Uterus (tissue), 4 donors: ENCODE results near the gene UBAP2. TPM values are rescaled to one million over a fixed set of nuclear protein-coding genes. Genes with fewer than 3 reads are reported as not detected.

ENCODE experiments used
- DNase-seq, 2 donors: peaks; one replicate each; pipeline ENCODE4 v3.0.0-alpha.2; 2019 to 2020
- H3K27ac ChIP-seq, 2 donors: fragments of 200-600 bp; sonication (generic); 1 replicate in 1 of 2; 2 replicates in 1 of 2; pipeline ENCODE4 v1.5.1; 2016 to 2018
- H3K27me3 ChIP-seq, 2 donors: fragments of 200-600 bp; sonication (generic); one replicate each; pipeline ENCODE4 v1.5.1; 2018 to 2019; ENCODE audit warnings: control low read depth in 1 of 2
- H3K36me3 ChIP-seq, 2 donors: fragments of 200-600 bp; sonication (generic); one replicate each; pipeline ENCODE4 v1.5.1; 2019; ENCODE audit warnings: control low read depth in 1 of 2
- H3K4me1 ChIP-seq, 2 donors: fragments of 200-600 bp; sonication (generic); one replicate each; pipeline ENCODE4 v1.5.1; 2018 to 2019; ENCODE audit warnings: control low read depth in 1 of 2
- H3K4me3 ChIP-seq, 2 donors: fragments of 200-600 bp; sonication (generic); 1 replicate in 1 of 2; 2 replicates in 1 of 2; pipeline ENCODE4 v1.5.1; 2018 to 2019; ENCODE audit warnings: mild to moderate bottlenecking in 1 of 2
- H3K9me3 ChIP-seq, 2 donors: fragments of 200-600 bp; sonication (generic); one replicate each; pipeline ENCODE4 v1.5.1; 2019; ENCODE audit warnings: control low read depth in 1 of 2
- POLR2A ChIP-seq, 2 donors: fragments of 450-650 bp; IDR thresholded peaks; one replicate each; pipeline ENCODE4 v1.6.1; 2016; ENCODE audit warnings: antibody characterized with exemption in 2 of 2, mild to moderate bottlenecking in 1 of 2, moderate library complexity in 1 of 2
- intact Hi-C: fragments of 100-400 bp; cut with DNase I; formaldehyde crosslinking; loops from one replicate; pipeline ENCODE4 v1.15.1; 2023; ENCODE audit warnings: low total_unique reads
- total RNA-seq, 4 donors: library from RNA; depleted of rRNA in 3 of 4; stranded (reverse); fragments of >200 nt in 3 of 4; gene quantifications; one replicate each; pipeline versions ENCODE4 v1.1.0 to v1.2.4, GENCODE V29; 2014 to 2023
- TF ChIP-seq, protein P1 (sequence below), 4 experiments: fragments of 200-600 bp in 2 of 4; fragments of 450-650 bp in 2 of 4; sonication (generic) in 2 of 4; IDR thresholded peaks; one replicate each; pipeline ENCODE4 v1.5.1; 2016 to 2019; ENCODE audit warnings: antibody characterized with exemption in 4 of 4, mild to moderate bottlenecking in 2 of 4, moderate library complexity in 1 of 4
- donor health status: DM: yes; HTN: yes; CAD: no.

Gene UBAP2
- total RNA-seq, 4 donors from 2014 or later: 9.2 to 110 (median 51.3) TPM

DNA sequence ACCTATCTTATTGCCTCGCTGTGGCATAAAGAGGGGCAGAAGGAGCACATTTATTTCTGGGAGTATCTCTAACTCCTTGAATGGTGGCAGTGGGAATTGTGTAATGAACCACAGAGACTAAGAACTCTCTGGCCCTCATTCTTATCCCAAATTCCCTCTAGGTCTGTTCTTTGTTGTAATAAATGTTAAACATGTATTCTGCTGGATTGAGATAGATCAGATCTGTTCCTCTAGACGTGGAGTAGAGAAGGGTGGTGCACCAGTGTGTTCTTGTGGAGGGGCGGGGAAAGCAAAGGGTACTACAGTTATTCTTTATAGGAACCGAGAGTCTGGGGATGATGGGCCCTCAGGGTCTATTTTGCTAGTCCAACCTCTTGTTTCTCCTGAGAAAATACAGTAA, 141.3 kb downstream of the UBAP2 start:
- DNase-seq: no peak
- Histone ChIP-seq H3K27me3 (no peaks in the 10 kb centered on the region), H3K9me3 (no peaks in the 10 kb centered on the region), H3K27ac (no peak overlapping the region), H3K4me1 (peaks cover 0 to 3% of the 10 kb centered on the region in 2 donors), H3K4me3 (no peak overlapping the region), H3K36me3 (no peaks in the 10 kb centered on the region)
- intact Hi-C loops: no loop called here
- TF ChIP-seq, protein P1, sequence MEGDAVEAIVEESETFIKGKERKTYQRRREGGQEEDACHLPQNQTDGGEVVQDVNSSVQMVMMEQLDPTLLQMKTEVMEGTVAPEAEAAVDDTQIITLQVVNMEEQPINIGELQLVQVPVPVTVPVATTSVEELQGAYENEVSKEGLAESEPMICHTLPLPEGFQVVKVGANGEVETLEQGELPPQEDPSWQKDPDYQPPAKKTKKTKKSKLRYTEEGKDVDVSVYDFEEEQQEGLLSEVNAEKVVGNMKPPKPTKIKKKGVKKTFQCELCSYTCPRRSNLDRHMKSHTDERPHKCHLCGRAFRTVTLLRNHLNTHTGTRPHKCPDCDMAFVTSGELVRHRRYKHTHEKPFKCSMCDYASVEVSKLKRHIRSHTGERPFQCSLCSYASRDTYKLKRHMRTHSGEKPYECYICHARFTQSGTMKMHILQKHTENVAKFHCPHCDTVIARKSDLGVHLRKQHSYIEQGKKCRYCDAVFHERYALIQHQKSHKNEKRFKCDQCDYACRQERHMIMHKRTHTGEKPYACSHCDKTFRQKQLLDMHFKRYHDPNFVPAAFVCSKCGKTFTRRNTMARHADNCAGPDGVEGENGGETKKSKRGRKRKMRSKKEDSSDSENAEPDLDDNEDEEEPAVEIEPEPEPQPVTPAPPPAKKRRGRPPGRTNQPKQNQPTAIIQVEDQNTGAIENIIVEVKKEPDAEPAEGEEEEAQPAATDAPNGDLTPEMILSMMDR (IDR thresholded peaks at IDR 0.05): no peak
- no peak for TF ChIP-seq POLR2A (IDR thresholded peaks at IDR 0.05)

- no peak overlapping the region for H3K27ac ChIP-seq
- no peak for DNase-seq
- TF ChIP-seq POLR2A (IDR thresholded peaks at IDR 0.05): no peak
- TF ChIP-seq, protein P1 (IDR thresholded peaks at IDR 0.05): no peak
- no peak overlapping the region for H3K4me3 ChIP-seq
- H3K4me1 ChIP-seq: peaks cover 0 to 3% of the 10 kb centered on the region in 2 donors
- no peaks in the 10 kb centered on the region for H3K36me3 ChIP-seq
- intact Hi-C loops: no loop called here
- H3K27me3 ChIP-seq: no peaks in the 10 kb centered on the region
- no peaks in the 10 kb centered on the region for H3K9me3 ChIP-seq
These were observed 141.9 kb downstream of the UBAP2 start for GRCh38 chr9:33906769-33907168.

- Histone ChIP-seq H3K27ac (no peak overlapping the region), H3K27me3 (no peaks in the 10 kb centered on the region), H3K9me3 (no peaks in the 10 kb centered on the region), H3K4me1 (peaks cover 0 to 3% of the 10 kb centered on the region in 2 donors), H3K4me3 (no peak overlapping the region), H3K36me3 (no peaks in the 10 kb centered on the region)
- TF ChIP-seq, protein P1 (IDR thresholded peaks at IDR 0.05): no peak
- no peak for TF ChIP-seq POLR2A (IDR thresholded peaks at IDR 0.05)
- no peak for DNase-seq
- intact Hi-C loops: no loop called here
These were observed 143.6 kb downstream of the UBAP2 start for GRCh38 chr9:33905137-33905536.

DNA sequence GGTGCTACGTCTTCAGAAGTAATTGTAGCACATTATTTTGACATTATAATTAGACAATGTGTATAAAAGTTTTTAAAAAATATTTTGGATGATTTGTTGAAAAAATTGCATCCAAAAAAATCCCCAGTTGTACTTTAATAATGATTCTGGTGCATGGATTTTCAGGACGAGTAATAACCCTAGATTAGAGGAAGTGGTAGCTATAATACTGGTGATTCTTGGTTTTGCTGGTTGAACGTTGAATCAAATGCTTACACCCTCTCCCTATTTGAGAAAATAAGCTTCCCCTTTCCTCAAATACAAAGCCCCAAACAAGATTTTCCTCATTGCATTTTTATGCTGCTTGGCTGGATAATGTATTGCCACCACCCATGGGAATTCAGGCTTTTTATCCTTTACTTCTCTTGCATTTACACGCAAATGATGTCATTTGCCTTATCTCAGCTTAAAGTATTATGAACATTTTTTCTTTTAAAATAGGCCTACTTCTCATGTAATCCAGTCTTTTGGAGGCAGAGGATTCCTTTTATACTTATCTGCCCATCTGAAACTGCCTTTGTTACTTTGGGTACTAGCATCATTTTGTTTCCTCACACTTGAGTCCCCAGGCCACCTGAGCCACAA, 145.4 kb downstream of the UBAP2 start:
- H3K36me3 ChIP-seq: no peaks in the 10 kb centered on the region
- H3K4me1 ChIP-seq: no peaks in the 10 kb centered on the region
- TF ChIP-seq, protein P1 (IDR thresholded peaks at IDR 0.05): no peak
- no peak for TF ChIP-seq POLR2A (IDR thresholded peaks at IDR 0.05)
- no peak overlapping the region for H3K4me3 ChIP-seq
- no peaks in the 10 kb centered on the region for H3K27me3 ChIP-seq
- DNase-seq: no peak
- H3K27ac ChIP-seq: no peak overlapping the region
- H3K9me3 ChIP-seq: no peaks in the 10 kb centered on the region
- intact Hi-C loops: no loop called here

GRCh38 chr9:33894316-33894715, 154.4 kb downstream of the UBAP2 start:
- no peak for DNase-seq
- H3K27me3 ChIP-seq: no peaks in the 10 kb centered on the region
- H3K9me3 ChIP-seq: no peaks in the 10 kb centered on the region
- H3K27ac ChIP-seq: no peak overlapping the region
- no peaks in the 10 kb centered on the region for H3K36me3 ChIP-seq
- no peaks in the 10 kb centered on the region for H3K4me1 ChIP-seq
- TF ChIP-seq POLR2A (IDR thresholded peaks at IDR 0.05): no peak
- TF ChIP-seq, protein P1 (IDR thresholded peaks at IDR 0.05): no peak
- intact Hi-C loops: no loop called here
- no peak overlapping the region for H3K4me3 ChIP-seq
